ENCODE data around the gene BANF2. TPM values are rescaled to one million over a fixed set of nuclear protein-coding genes. Genes with fewer than 3 reads are reported as not detected.

The BANF2 gene
- total and polyA plus RNA-seq, 2 of the 8 experiments (the other 6 are each of a cell fraction or from before 2014, with no cell fraction given) = not detected

DNA sequence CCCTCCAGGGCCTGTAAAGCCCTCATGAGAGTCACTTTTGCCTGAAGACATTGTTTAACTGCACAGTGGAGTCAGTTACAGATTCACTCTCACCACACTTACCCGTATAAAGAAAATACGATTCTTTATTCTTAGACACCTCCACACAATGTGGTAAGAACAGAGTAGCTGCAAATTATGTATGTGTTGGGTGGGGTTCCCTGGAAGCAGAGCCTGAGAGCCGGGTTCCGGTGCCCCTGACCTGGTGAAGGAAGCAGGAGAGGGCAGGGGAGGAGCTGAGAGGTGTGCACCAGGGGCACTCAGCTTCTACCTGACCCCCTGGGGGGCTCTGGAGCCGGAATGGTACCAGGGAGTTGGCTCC, 11.5 kb downstream of the BANF2 start (continued):
- TF ChIP-seq, protein P1, sequence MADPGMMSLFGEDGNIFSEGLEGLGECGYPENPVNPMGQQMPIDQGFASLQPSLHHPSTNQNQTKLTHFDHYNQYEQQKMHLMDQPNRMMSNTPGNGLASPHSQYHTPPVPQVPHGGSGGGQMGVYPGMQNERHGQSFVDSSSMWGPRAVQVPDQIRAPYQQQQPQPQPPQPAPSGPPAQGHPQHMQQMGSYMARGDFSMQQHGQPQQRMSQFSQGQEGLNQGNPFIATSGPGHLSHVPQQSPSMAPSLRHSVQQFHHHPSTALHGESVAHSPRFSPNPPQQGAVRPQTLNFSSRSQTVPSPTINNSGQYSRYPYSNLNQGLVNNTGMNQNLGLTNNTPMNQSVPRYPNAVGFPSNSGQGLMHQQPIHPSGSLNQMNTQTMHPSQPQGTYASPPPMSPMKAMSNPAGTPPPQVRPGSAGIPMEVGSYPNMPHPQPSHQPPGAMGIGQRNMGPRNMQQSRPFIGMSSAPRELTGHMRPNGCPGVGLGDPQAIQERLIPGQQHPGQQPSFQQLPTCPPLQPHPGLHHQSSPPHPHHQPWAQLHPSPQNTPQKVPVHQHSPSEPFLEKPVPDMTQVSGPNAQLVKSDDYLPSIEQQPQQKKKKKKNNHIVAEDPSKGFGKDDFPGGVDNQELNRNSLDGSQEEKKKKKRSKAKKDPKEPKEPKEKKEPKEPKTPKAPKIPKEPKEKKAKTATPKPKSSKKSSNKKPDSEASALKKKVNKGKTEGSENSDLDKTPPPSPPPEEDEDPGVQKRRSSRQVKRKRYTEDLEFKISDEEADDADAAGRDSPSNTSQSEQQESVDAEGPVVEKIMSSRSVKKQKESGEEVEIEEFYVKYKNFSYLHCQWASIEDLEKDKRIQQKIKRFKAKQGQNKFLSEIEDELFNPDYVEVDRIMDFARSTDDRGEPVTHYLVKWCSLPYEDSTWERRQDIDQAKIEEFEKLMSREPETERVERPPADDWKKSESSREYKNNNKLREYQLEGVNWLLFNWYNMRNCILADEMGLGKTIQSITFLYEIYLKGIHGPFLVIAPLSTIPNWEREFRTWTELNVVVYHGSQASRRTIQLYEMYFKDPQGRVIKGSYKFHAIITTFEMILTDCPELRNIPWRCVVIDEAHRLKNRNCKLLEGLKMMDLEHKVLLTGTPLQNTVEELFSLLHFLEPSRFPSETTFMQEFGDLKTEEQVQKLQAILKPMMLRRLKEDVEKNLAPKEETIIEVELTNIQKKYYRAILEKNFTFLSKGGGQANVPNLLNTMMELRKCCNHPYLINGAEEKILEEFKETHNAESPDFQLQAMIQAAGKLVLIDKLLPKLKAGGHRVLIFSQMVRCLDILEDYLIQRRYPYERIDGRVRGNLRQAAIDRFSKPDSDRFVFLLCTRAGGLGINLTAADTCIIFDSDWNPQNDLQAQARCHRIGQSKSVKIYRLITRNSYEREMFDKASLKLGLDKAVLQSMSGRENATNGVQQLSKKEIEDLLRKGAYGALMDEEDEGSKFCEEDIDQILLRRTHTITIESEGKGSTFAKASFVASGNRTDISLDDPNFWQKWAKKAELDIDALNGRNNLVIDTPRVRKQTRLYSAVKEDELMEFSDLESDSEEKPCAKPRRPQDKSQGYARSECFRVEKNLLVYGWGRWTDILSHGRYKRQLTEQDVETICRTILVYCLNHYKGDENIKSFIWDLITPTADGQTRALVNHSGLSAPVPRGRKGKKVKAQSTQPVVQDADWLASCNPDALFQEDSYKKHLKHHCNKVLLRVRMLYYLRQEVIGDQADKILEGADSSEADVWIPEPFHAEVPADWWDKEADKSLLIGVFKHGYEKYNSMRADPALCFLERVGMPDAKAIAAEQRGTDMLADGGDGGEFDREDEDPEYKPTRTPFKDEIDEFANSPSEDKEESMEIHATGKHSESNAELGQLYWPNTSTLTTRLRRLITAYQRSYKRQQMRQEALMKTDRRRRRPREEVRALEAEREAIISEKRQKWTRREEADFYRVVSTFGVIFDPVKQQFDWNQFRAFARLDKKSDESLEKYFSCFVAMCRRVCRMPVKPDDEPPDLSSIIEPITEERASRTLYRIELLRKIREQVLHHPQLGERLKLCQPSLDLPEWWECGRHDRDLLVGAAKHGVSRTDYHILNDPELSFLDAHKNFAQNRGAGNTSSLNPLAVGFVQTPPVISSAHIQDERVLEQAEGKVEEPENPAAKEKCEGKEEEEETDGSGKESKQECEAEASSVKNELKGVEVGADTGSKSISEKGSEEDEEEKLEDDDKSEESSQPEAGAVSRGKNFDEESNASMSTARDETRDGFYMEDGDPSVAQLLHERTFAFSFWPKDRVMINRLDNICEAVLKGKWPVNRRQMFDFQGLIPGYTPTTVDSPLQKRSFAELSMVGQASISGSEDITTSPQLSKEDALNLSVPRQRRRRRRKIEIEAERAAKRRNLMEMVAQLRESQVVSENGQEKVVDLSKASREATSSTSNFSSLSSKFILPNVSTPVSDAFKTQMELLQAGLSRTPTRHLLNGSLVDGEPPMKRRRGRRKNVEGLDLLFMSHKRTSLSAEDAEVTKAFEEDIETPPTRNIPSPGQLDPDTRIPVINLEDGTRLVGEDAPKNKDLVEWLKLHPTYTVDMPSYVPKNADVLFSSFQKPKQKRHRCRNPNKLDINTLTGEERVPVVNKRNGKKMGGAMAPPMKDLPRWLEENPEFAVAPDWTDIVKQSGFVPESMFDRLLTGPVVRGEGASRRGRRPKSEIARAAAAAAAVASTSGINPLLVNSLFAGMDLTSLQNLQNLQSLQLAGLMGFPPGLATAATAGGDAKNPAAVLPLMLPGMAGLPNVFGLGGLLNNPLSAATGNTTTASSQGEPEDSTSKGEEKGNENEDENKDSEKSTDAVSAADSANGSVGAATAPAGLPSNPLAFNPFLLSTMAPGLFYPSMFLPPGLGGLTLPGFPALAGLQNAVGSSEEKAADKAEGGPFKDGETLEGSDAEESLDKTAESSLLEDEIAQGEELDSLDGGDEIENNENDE (IDR thresholded peaks at IDR 0.05; ENCODE audit: insufficient replicate concordance, low read length) = no peak
- TF ChIP-seq, protein P2, sequence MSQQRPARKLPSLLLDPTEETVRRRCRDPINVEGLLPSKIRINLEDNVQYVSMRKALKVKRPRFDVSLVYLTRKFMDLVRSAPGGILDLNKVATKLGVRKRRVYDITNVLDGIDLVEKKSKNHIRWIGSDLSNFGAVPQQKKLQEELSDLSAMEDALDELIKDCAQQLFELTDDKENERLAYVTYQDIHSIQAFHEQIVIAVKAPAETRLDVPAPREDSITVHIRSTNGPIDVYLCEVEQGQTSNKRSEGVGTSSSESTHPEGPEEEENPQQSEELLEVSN (IDR thresholded peaks at IDR 0.05) = no peak
- no peak for TF ChIP-seq POU5F1 (IDR thresholded peaks at IDR 0.05; ENCODE audit: low read depth, low read length)
- TF ChIP-seq CHD1 (IDR thresholded peaks at IDR 0.05; ENCODE audit: low read depth, low read length) = no peak
